ENCODE results near the gene RPL22.

GRCh38 chr1:6152181-6152580 is 47.2 kb downstream of the RPL22 start:
- no peak for TF ChIP-seq EZH2 (IDR thresholded peaks at IDR 0.05; ENCODE audit: borderline replicate concordance, low read depth, low read length, poor library complexity, severe bottlenecking)
- TF ChIP-seq, protein P1, sequence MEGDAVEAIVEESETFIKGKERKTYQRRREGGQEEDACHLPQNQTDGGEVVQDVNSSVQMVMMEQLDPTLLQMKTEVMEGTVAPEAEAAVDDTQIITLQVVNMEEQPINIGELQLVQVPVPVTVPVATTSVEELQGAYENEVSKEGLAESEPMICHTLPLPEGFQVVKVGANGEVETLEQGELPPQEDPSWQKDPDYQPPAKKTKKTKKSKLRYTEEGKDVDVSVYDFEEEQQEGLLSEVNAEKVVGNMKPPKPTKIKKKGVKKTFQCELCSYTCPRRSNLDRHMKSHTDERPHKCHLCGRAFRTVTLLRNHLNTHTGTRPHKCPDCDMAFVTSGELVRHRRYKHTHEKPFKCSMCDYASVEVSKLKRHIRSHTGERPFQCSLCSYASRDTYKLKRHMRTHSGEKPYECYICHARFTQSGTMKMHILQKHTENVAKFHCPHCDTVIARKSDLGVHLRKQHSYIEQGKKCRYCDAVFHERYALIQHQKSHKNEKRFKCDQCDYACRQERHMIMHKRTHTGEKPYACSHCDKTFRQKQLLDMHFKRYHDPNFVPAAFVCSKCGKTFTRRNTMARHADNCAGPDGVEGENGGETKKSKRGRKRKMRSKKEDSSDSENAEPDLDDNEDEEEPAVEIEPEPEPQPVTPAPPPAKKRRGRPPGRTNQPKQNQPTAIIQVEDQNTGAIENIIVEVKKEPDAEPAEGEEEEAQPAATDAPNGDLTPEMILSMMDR (conservative IDR thresholded peaks at IDR 0.05; ENCODE audit: low read depth, low read length), result no peak
